Spinal cord (tissue), 10 donors: Measurements from ENCODE around the gene ATP5MC3. TPM values are rescaled to one million over a fixed set of nuclear protein-coding genes. Genes with fewer than 3 reads are reported as not detected.

Experiments used
- DNase-seq, 6 donors: peaks; one replicate each; pipeline versions ENCODE4 v3.0.0 to v3.0.0-alpha.2; 2013 to 2015; ENCODE audit warnings: low spot score in 6 of 6, low read depth in 4 of 6
- H3K27ac ChIP-seq: one replicate; pipeline ENCODE4 v1.5.1; 2013; ENCODE audit warnings: low read depth, low read length, control low read depth
- H3K27me3 ChIP-seq: one replicate; pipeline ENCODE4 v1.6.1; 2013; ENCODE audit warnings: low read length; ENCODE audit not compliant: control insufficient read depth, insufficient read depth
- H3K36me3 ChIP-seq: one replicate; pipeline ENCODE4 v1.6.1; 2013; ENCODE audit warnings: low read length; ENCODE audit not compliant: control insufficient read depth, insufficient read depth
- H3K4me1 ChIP-seq: one replicate; pipeline ENCODE4 v1.6.1; 2013; ENCODE audit warnings: low read length; ENCODE audit not compliant: control insufficient read depth, insufficient read depth
- H3K4me3 ChIP-seq: one replicate; pipeline ENCODE4 v1.5.1; 2013; ENCODE audit warnings: low read depth, low read length, control low read depth
- H3K9me3 ChIP-seq: one replicate; pipeline ENCODE4 v1.6.1; 2013; ENCODE audit warnings: low read length; ENCODE audit not compliant: control insufficient read depth, insufficient read depth
- WGBS: methylation state at CpG from one replicate; pipeline ENCODE4 v1.1.5; 2013; ENCODE audit warnings: missing lambda C conversion rate; ENCODE audit not compliant: insufficient coverage; 5-methylcytosine and 5-hydroxymethylcytosine counted together
- polyA plus RNA-seq, 2 donors: library from polyadenylated mRNA; unstranded; fragments of 120-200 nt; gene quantifications; one replicate each; pipeline ENCODE4 v1.2.1, GENCODE V29; 2013; ENCODE audit not compliant: insufficient read length in 2 of 2
- total RNA-seq, 2 donors: library from RNA; depleted of rRNA in 1 of 2; stranded (reverse); fragments of 120-200 nt in 1 of 2; fragments of >200 nt in 1 of 2; gene quantifications; one replicate each; pipeline versions ENCODE4 v1.2.3 to v1.2.4, GENCODE V29; 2013 to 2014
- donor health status: healthy.

The ATP5MC3 gene
- total and polyA plus RNA-seq, 4 donors = 121 to 312 (median 237) TPM

DNA sequence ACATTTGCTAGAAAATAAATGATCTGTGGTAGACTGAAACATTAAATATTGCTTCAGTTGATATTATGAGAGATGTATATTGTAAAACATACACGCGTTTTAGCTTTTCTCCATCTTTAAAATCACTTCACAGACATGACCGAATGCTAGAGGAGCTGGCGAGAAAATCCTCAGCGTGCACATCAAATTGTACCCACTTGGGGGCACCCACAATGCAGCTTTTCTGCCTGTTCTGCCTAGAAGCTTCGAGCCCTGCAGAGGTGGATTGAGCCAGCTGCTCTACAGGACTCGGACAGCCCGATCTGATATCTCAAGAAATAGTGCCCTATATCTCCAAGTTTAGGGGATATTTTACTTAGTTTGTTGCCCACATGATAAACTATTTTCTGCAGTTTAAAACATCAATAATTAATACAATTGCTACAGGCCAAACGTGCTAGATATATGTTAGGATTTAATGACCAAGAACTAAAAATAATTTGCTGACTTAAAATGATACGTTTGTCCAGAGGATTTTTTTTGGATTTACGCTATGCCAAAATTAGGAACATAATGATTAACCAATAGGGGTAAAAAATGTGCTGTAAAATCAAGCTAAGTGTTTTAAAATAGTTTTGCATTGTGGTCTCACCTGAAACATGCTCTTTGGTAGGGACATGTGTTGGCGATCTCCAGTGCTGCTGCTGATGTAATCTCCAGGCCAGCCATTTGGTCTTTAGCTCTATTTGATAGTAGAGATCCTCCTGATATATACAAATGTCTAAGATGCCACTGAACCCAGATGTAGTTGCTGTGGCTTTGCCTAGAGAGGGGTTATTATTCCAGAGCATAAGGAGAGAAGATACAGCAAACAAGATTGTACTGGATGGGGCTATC is 22.3 kb upstream of the ATP5MC3 start:
- WGBS = 26% methylated on average over 6 of the region's 12 CpGs
- Histone ChIP-seq H3K27me3 (peaks cover 5% of the 10 kb centered on the region), H3K27ac (no peak overlapping the region), H3K36me3 (no peaks in the 10 kb centered on the region), H3K4me1 (peaks cover 3% of the 10 kb centered on the region), H3K9me3 (no peaks in the 10 kb centered on the region), H3K4me3 (no peak overlapping the region)
- peak in 4 of 6 donors; percentile 30 to 90 (median 56) for DNase-seq

GRCh38 chr2:175195012-175195411 is 13.5 kb upstream of the ATP5MC3 start:
- Histone ChIP-seq H3K27me3 (peaks cover 3% of the 10 kb centered on the region), H3K27ac (no peak overlapping the region), H3K4me1 (no peaks in the 10 kb centered on the region), H3K9me3 (no peaks in the 10 kb centered on the region), H3K36me3 (no peaks in the 10 kb centered on the region), H3K4me3 (no peak overlapping the region)
- no peak for DNase-seq

- Histone ChIP-seq H3K36me3 (no peaks in the 10 kb centered on the region), H3K4me1 (no peaks in the 10 kb centered on the region), H3K4me3 (no peak overlapping the region), H3K27me3 (no peaks in the 10 kb centered on the region), H3K9me3 (no peaks in the 10 kb centered on the region), H3K27ac (no peak overlapping the region)
- no peak for DNase-seq
- no CpG with 5 or more reads among the region's 1 CpG for WGBS
Observed at GRCh38 chr2:175188761-175189160, 7.3 kb upstream of the ATP5MC3 start.

DNA sequence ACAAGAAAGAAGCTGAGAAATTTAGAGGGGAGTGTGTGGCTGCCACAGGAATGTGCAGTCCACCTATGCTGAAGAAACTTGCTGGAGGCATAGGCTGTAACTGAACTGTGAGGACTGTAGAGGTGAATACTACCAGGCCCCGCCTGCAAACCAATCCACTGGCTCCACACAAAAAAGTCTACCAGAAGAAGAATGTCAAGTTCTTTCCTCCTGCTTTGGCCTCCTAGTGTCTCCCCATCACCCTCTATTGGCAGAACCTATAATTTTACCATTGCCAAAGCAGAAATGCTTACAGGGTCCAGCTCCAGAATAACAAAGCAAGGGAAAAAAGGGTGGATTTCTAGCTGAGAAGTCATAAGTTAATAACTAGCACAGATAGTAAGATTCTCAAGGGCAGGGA is 5.9 kb upstream of the ATP5MC3 start:
- Histone ChIP-seq H3K4me3 (no peak overlapping the region), H3K9me3 (no peaks in the 10 kb centered on the region)

DNA sequence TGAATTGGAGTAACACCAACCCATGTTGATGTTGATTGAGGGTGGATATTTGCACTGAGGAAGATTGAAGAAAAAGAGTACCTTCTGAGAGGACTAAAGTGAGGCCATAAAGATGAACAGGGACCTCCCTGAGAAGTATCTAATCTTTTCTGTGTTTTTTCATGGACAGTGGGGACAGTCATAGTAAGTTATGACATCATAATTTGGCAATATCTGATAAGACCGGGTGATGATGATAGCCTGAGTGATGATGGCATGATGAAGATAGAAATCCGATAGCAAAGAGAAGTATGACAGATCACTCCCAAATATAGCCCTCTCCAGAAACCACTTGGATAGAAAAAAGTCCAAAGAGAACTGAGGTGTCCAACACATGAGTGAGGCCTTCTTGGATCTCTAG is 2.2 kb upstream of the ATP5MC3 start:
- Histone ChIP-seq H3K4me1 (no peaks in the 10 kb centered on the region), H3K4me3 (no peak overlapping the region), H3K27ac (no peak overlapping the region), H3K36me3 (peaks cover 4% of the 10 kb centered on the region), H3K9me3 (no peaks in the 10 kb centered on the region), H3K27me3 (no peaks in the 10 kb centered on the region)
- no peak for DNase-seq
- WGBS = no CpG with 5 or more reads among the region's 2 CpGs

More for the DNA sequence above, 5.9 kb upstream of the ATP5MC3 start:
- Histone ChIP-seq H3K27me3 (no peaks in the 10 kb centered on the region), H3K27ac (no peak overlapping the region), H3K36me3 (no peaks in the 10 kb centered on the region), H3K4me1 (no peaks in the 10 kb centered on the region)
- no CpG with 5 or more reads among the region's 1 CpG for WGBS
- DNase-seq = no peak

DNA sequence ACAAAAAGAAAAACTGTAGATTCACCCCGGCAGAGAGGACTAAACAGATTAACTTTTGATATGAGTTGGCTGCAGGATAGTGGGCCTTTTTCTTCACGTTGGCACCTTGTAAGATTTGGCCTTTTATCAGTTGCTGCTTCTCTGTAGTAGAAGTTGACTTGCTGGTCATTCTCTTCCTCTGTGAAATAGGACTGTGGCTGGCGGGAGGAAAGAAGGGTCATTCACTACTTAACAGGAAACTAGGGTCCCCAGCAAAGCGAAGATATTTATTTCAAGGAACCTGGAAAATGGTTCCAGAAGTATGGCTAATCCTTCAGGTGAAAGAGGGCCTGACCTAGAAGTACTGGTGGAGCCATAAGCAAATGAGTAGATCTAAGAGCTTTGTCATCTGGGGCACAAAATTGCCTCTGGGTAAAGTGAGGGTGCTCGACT is 383 bp upstream of the ATP5MC3 start:
- Histone ChIP-seq H3K36me3 (peaks cover 4% of the 10 kb centered on the region), H3K27ac (peak overlapping the region; percentile 82), H3K27me3 (no peaks in the 10 kb centered on the region), H3K4me3 (peak overlapping the region; percentile 90), H3K9me3 (no peaks in the 10 kb centered on the region), H3K4me1 (no peaks in the 10 kb centered on the region)
- WGBS = 51% methylated on average over 3 of the region's 5 CpGs
- DNase-seq = no peak

DNA sequence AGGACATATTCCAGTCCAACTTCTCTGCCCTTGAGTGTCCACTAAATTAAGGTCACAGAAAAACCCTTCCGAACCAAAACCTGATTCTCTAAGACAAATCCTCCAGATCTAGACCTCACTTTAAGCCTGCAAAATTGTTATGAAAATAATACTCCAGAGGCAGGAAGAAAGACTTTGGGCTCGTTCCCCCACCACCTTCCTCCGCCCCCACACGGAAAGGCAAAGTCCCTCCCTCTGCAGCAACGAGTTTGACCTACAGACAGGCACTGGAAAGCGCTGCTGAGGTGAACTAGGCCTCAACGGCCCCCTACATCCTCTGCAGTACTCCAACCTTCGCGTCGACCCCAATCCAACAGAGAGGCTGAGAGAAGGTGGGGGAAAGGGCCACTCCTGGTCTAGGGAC is 808 bp downstream of the ATP5MC3 start:
- H3K4me3 ChIP-seq = peak overlapping the region; percentile 90
- H3K36me3 ChIP-seq = peaks cover 4% of the 10 kb centered on the region
- WGBS = 0% methylated on average over 9 of the region's 10 CpGs
- H3K4me1 ChIP-seq = no peaks in the 10 kb centered on the region
- peak overlapping the region; percentile 82 for H3K27ac ChIP-seq
- H3K27me3 ChIP-seq = no peaks in the 10 kb centered on the region
- H3K9me3 ChIP-seq = no peaks in the 10 kb centered on the region
- DNase-seq = peak in 5 of 6 donors; percentile 5 to 59 (median 12)

DNA sequence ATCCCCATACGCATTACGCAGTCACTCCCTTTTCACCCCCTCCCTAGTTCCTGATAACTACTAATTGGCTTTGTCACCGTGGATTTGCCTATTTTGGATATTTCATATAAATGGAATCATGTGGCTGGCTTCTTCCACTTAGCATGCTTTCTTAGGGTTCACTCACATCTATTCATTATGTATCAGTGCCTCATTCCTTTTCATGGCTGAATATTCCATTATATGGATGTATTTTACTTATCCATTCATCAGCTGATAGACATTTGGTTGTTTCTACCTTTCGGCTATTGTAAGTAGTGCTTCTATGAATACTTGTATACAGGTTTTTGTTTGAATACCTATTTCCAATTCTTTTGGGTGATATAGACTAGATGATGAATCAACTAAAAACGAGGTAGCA is 4.9 kb downstream of the ATP5MC3 start:
- no CpG with 5 or more reads among the region's 5 CpGs for WGBS
- Histone ChIP-seq H3K4me1 (no peaks in the 10 kb centered on the region), H3K9me3 (no peaks in the 10 kb centered on the region), H3K27ac (no peak overlapping the region), H3K27me3 (no peaks in the 10 kb centered on the region), H3K36me3 (peaks cover 7% of the 10 kb centered on the region), H3K4me3 (no peak overlapping the region)
- DNase-seq = no peak

DNA sequence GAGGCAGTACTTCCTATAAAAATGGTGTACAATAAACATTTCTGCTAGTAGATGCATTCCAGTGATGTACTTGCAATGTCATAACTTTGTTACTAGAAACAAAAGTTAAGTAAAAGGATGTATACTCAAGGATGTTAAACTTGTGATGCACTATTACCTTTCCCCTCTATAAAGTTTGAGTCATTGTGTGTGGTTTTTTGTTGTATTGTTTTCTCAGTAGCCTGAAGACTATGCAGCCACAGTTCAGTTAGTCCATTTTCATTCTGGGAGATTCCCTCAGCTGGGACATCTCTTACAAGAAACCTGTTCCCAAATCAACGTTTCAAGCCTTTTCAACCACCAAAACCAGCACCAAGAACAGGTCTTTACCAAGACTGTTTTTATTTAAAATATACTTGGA is 5.6 kb downstream of the ATP5MC3 start:
- H3K36me3 ChIP-seq = peaks cover 7% of the 10 kb centered on the region
- no peak overlapping the region for H3K4me3 ChIP-seq
- H3K27ac ChIP-seq = no peak overlapping the region
- no CpG with 5 or more reads among the region's 1 CpG for WGBS
- no peak for DNase-seq
- H3K9me3 ChIP-seq = no peaks in the 10 kb centered on the region
- H3K4me1 ChIP-seq = no peaks in the 10 kb centered on the region
- H3K27me3 ChIP-seq = no peaks in the 10 kb centered on the region

DNA sequence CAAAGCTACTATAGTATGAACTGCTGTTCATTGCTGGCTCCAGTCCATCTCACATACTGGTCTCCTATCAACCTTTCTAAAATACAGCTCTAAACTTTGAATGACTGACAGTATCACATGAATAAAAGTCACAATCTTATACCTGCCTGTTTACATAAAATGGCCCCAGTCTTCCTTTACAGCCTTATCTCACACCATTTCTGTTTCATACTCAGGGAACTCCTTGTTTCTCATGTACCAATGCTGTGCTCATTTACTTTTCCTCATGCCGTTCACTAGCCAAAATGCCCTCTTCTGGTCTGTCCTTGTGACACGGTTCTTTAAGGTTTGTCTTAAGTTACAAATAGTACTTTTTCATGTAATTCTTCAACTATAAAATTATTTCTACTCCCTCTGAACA is 6.2 kb downstream of the ATP5MC3 start:
- WGBS = no CpG with 5 or more reads among the region's 2 CpGs
- peaks cover 7% of the 10 kb centered on the region for H3K36me3 ChIP-seq

More for the DNA sequence above, 6.2 kb downstream of the ATP5MC3 start:
- no peak overlapping the region for H3K27ac ChIP-seq
- no peaks in the 10 kb centered on the region for H3K4me1 ChIP-seq
- DNase-seq = no peak
- no peak overlapping the region for H3K4me3 ChIP-seq
- no peaks in the 10 kb centered on the region for H3K9me3 ChIP-seq
- H3K27me3 ChIP-seq = no peaks in the 10 kb centered on the region
